Caco-2 (cell line): Measurements from ENCODE around the gene TNFRSF8. TPM values are rescaled to one million over a fixed set of nuclear protein-coding genes. Genes with fewer than 3 reads are reported as not detected.

ENCODE experiments used
- BruUV-seq: library from RNA; stranded (reverse); fragments of 400-500 nt; replicated peaks from 2 replicates; lab custom pipeline; 2021; lab: Mats Ljungman, UMichigan
- CTCF ChIA-PET: fragments of 300-600 bp; sonication (Branson Sonifier 250); formaldehyde crosslinking; loops from one replicate; lab custom pipeline; 2022; ENCODE audit warnings: antibody characterized with exemption; lab: Charles Lee
- POLR2A ChIA-PET: fragments of 300-600 bp; sonication (Branson Sonifier 250); formaldehyde crosslinking; loops from one replicate; lab custom pipeline; 2022; ENCODE audit warnings: antibody characterized with exemption; lab: Charles Lee
- DNase-seq, 2 experiments: peaks; one replicate each; pipeline versions ENCODE4 v3.0.0 to v3.0.0-alpha.2; 2020 to 2022
- H3K27me3 ChIP-seq: replicated peaks from 2 replicates; pipeline ENCODE4 v1.6.0; 2011; ENCODE audit warnings: low read length; ENCODE audit not compliant: control insufficient read depth, insufficient read depth
- H3K36me3 ChIP-seq: 2 replicates; pipeline ENCODE4 v1.5.1; 2011; ENCODE audit warnings: low read length; ENCODE audit not compliant: control insufficient read depth, insufficient read depth
- H3K4me1 ChIP-seq: fragments of 250-450 bp; sonication (Bioruptor Pico); 2 replicates; pipeline ENCODE4 v1.5.1; 2020; ENCODE audit warnings: mild to moderate bottlenecking
- H3K4me3 ChIP-seq: 2 replicates; pipeline ENCODE4 v1.5.1; 2011; ENCODE audit warnings: low read depth, mild to moderate bottlenecking, control low read depth, low read length
- H3K9me3 ChIP-seq: fragments of 250-450 bp; sonication (Bioruptor Pico); 2 replicates; pipeline ENCODE4 v1.5.1; 2020; ENCODE audit warnings: mild to moderate bottlenecking, moderate library complexity
- H3K27ac Mint-ChIP-seq: one replicate; pipeline ENCODE4 v1.8.0; 2022; ENCODE audit warnings: mixed read lengths; ENCODE audit not compliant: unreplicated experiment
- H3K27me3 Mint-ChIP-seq: one replicate; pipeline ENCODE4 v1.8.0; 2022; ENCODE audit warnings: mixed read lengths; ENCODE audit not compliant: insufficient read depth, unreplicated experiment
- H3K36me3 Mint-ChIP-seq: one replicate; pipeline ENCODE4 v1.8.0; 2022; ENCODE audit warnings: mild to moderate bottlenecking, mixed read lengths; ENCODE audit not compliant: insufficient read depth, unreplicated experiment
- H3K4me1 Mint-ChIP-seq: one replicate; pipeline ENCODE4 v1.8.0; 2022; ENCODE audit warnings: low read depth, mixed read lengths; ENCODE audit not compliant: unreplicated experiment
- H3K4me3 Mint-ChIP-seq: one replicate; pipeline ENCODE4 v1.8.0; 2022; ENCODE audit warnings: mild to moderate bottlenecking, moderate library complexity, mixed read lengths; ENCODE audit not compliant: unreplicated experiment
- H3K9me3 Mint-ChIP-seq: one replicate; pipeline ENCODE4 v1.8.0; 2022; ENCODE audit warnings: mixed read lengths; ENCODE audit not compliant: unreplicated experiment
- intact Hi-C: fragments of 100-400 bp; cut with micrococcal nuclease; formaldehyde crosslinking; loops from one replicate; pipeline ENCODE4 v1.10.0; 2022; ENCODE audit not compliant: unreplicated experiment
- total RNA-seq: library from RNA; stranded (reverse); gene quantifications from 2 replicates; pipeline ENCODE4 v1.2.3, GENCODE V29; 2022
- TF ChIP-seq, protein P1 (sequence below), 2 experiments: fragments of 200-600 bp in 1 of 2; IDR thresholded peaks; 1 replicate in 1 of 2; 2 replicates in 1 of 2; pipeline versions ENCODE4 v1.5.1 to v1.8.0; 2011 to 2022; ENCODE audit warnings: antibody characterized with exemption in 1 of 2, control low read depth in 1 of 2, inconsistent platforms in 1 of 2, low read depth in 1 of 2, low read length in 1 of 2, mild to moderate bottlenecking in 1 of 2, moderate library complexity in 1 of 2; ENCODE audit not compliant: insufficient read depth in 1 of 2, severe bottlenecking in 1 of 2, unreplicated experiment in 1 of 2

TNFRSF8 gene
- total RNA-seq, 1 experiment from 2014 or later = not detected

GRCh38 chr1:12059722-12060464 is 3.2 kb upstream of the TNFRSF8 start:
- no peaks in the 10 kb centered on the region for H3K9me3 ChIP-seq
- H3K4me3 ChIP-seq = no peak overlapping the region
- H3K4me1 ChIP-seq = no peaks in the 10 kb centered on the region
- ChIA-PET CTCF (no interaction called here), POLR2A (no interaction called here)
- Mint-ChIP-seq H3K27ac (no peak overlapping the region), H3K9me3 (no peaks in the 10 kb centered on the region), H3K36me3 (no peaks in the 10 kb centered on the region), H3K4me1 (no peaks in the 10 kb centered on the region), H3K27me3 (peaks cover 9% of the 10 kb centered on the region), H3K4me3 (no peak overlapping the region)
- no TSS peak for BruUV-seq
- DNase-seq = no peak
- TF ChIP-seq, protein P1, sequence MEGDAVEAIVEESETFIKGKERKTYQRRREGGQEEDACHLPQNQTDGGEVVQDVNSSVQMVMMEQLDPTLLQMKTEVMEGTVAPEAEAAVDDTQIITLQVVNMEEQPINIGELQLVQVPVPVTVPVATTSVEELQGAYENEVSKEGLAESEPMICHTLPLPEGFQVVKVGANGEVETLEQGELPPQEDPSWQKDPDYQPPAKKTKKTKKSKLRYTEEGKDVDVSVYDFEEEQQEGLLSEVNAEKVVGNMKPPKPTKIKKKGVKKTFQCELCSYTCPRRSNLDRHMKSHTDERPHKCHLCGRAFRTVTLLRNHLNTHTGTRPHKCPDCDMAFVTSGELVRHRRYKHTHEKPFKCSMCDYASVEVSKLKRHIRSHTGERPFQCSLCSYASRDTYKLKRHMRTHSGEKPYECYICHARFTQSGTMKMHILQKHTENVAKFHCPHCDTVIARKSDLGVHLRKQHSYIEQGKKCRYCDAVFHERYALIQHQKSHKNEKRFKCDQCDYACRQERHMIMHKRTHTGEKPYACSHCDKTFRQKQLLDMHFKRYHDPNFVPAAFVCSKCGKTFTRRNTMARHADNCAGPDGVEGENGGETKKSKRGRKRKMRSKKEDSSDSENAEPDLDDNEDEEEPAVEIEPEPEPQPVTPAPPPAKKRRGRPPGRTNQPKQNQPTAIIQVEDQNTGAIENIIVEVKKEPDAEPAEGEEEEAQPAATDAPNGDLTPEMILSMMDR (IDR thresholded peaks at IDR 0.05; ENCODE audit: insufficient read depth in 1 of 2, low read depth in 1 of 2, low read length in 1 of 2, severe bottlenecking in 1 of 2, unreplicated experiment in 1 of 2) = no peak
- H3K36me3 ChIP-seq = no peaks in the 10 kb centered on the region
- intact Hi-C loops = no loop called here
- no peaks in the 10 kb centered on the region; the same call in 1 of the 2 replicates for H3K27me3 ChIP-seq

GRCh38 chr1:12060500-12060899 is 2.6 kb upstream of the TNFRSF8 start:
- Histone ChIP-seq H3K9me3 (no peaks in the 10 kb centered on the region), H3K4me1 (no peaks in the 10 kb centered on the region), H3K27me3 (no peaks in the 10 kb centered on the region; the same call in 1 of the 2 replicates), H3K36me3 (no peaks in the 10 kb centered on the region), H3K4me3 (no peak overlapping the region)
- Mint-ChIP-seq H3K36me3 (no peaks in the 10 kb centered on the region), H3K27ac (no peak overlapping the region), H3K27me3 (peaks cover 9% of the 10 kb centered on the region), H3K9me3 (no peaks in the 10 kb centered on the region), H3K4me1 (no peaks in the 10 kb centered on the region), H3K4me3 (no peak overlapping the region)
- no TSS peak for BruUV-seq
- ChIA-PET POLR2A (no interaction called here), CTCF (no interaction called here)
- TF ChIP-seq, protein P1 (IDR thresholded peaks at IDR 0.05; ENCODE audit: insufficient read depth in 1 of 2, low read depth in 1 of 2, low read length in 1 of 2, severe bottlenecking in 1 of 2, unreplicated experiment in 1 of 2) = no peak
- intact Hi-C loops = no loop called here
- DNase-seq = no peak

DNA sequence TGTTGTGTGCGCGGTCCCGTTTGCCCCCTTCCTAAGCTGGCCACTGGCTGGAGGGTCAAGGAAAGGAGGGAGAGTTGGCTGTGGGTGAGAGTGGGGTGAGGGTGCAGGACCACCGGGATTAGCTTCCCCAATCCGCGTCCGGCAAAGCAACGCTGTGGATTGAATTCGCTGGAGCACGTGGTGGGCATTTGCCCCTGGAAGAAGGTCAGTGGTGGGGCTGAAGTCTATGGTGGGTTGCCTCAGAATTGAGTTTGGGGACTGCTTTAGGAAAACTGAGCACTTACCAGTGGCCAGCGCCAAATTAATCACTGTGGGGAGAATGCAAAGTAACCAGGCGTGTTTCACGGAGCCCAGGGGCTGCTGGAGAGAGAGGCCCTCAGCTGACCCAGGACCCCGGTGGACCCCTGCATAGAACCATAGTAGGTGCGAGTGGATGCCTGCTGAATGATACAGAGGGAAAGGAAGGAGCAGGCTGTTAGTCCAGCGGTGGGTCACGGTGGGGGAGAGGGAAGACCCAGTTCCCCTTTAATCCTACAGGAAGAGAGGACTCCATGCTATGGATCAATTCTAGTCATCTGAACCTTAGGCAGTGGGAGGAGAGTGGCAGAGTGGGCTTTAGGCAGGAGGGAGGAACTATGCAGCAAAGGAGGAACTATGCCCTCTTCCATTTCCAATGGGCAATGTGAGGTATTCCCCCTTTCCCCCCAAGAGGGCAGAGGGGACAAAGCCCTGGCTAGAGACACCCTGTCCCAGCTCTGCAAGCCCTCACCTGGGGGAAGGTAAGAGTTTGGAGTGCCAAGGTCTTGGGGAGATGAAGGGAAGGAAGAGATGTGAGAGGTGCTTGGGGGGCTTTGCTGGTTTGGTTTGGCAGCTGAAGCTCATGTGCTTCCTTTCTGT is 1.2 kb downstream of the TNFRSF8 start:
- H3K27ac Mint-ChIP-seq = no peak overlapping the region
- no peak overlapping the region for H3K4me3 ChIP-seq
- peaks cover 16% of the 10 kb centered on the region for H3K27me3 Mint-ChIP-seq
- no peaks in the 10 kb centered on the region for H3K9me3 Mint-ChIP-seq
- H3K4me1 ChIP-seq = peaks cover 5% of the 10 kb centered on the region
- H3K36me3 ChIP-seq = no peaks in the 10 kb centered on the region
- ChIA-PET POLR2A (no interaction called here), CTCF (no interaction called here)
- H3K9me3 ChIP-seq = no peaks in the 10 kb centered on the region
- H3K4me3 Mint-ChIP-seq = no peak overlapping the region
- no peak for DNase-seq
- TF ChIP-seq, protein P1 (IDR thresholded peaks at IDR 0.05; ENCODE audit: insufficient read depth in 1 of 2, low read depth in 1 of 2, low read length in 1 of 2, severe bottlenecking in 1 of 2, unreplicated experiment in 1 of 2) = no peak
- H3K27me3 ChIP-seq = no peaks in the 10 kb centered on the region; the same call in 1 of the 2 replicates
- no peaks in the 10 kb centered on the region for H3K4me1 Mint-ChIP-seq
- intact Hi-C loops = no loop called here
- BruUV-seq = no TSS peak
- no peaks in the 10 kb centered on the region for H3K36me3 Mint-ChIP-seq
